Memory B cell (primary cell): ENCODE measurements around the gene TRPV5.

Experiments used
- ATAC-seq: fragments of 150-1000 bp; cut with Tn5 transposase; 2 replicates; pipeline ENCODE4 v1.10.0; 2021; ENCODE audit warnings: low read depth, mild to moderate bottlenecking, moderate library complexity
- DNase-seq, 2 donors: peaks; one replicate each; pipeline ENCODE4 v3.0.0; 2022; ENCODE audit warnings: low spot score in 2 of 2
- H3K27ac Mint-ChIP-seq: one replicate; pipeline ENCODE4 v1.8.0; 2022; ENCODE audit warnings: mild to moderate bottlenecking, moderate library complexity, mixed read lengths
- H3K27me3 Mint-ChIP-seq: one replicate; pipeline ENCODE4 v1.8.0; 2022; ENCODE audit warnings: mixed read lengths
- H3K36me3 Mint-ChIP-seq: one replicate; pipeline ENCODE4 v1.8.0; 2022; ENCODE audit warnings: mild to moderate bottlenecking, mixed read lengths
- H3K4me1 Mint-ChIP-seq: one replicate; pipeline ENCODE4 v1.8.0; 2022; ENCODE audit warnings: mixed read lengths
- H3K4me3 Mint-ChIP-seq: one replicate; pipeline ENCODE4 v1.8.0; 2022; ENCODE audit warnings: mild to moderate bottlenecking, moderate library complexity, mixed read lengths
- H3K9me3 Mint-ChIP-seq: one replicate; pipeline ENCODE4 v1.8.0; 2022; ENCODE audit warnings: mixed read lengths

The TRPV5 gene

GRCh38 chr7:142896151-142896550 is 37.4 kb downstream of the TRPV5 start:
- peaks cover 3% of the 10 kb centered on the region for H3K4me1 Mint-ChIP-seq
- H3K27ac Mint-ChIP-seq = no peak overlapping the region
- H3K4me3 Mint-ChIP-seq = no peak overlapping the region
- no peaks in the 10 kb centered on the region for H3K9me3 Mint-ChIP-seq
- no peaks in the 10 kb centered on the region for H3K36me3 Mint-ChIP-seq
- ATAC-seq = no peak
- DNase-seq = no peak
- H3K27me3 Mint-ChIP-seq = peaks cover 28% of the 10 kb centered on the region

GRCh38 chr7:142894985-142895593 is 38.5 kb downstream of the TRPV5 start:
- ATAC-seq (no peak), DNase-seq (no peak)
- Mint-ChIP-seq H3K4me3 (no peak overlapping the region), H3K4me1 (peaks cover 6% of the 10 kb centered on the region), H3K9me3 (no peaks in the 10 kb centered on the region), H3K27ac (no peak overlapping the region), H3K36me3 (no peaks in the 10 kb centered on the region), H3K27me3 (peaks cover 33% of the 10 kb centered on the region)

GRCh38 chr7:142894112-142894984 is 39.2 kb downstream of the TRPV5 start:
- Mint-ChIP-seq H3K4me1 (peaks cover 3% of the 10 kb centered on the region), H3K27ac (no peak overlapping the region), H3K36me3 (no peaks in the 10 kb centered on the region), H3K9me3 (no peaks in the 10 kb centered on the region), H3K4me3 (no peak overlapping the region), H3K27me3 (peaks cover 34% of the 10 kb centered on the region)
- DNase-seq (no peak), ATAC-seq (no peak)

GRCh38 chr7:142892951-142893350 is 40.6 kb downstream of the TRPV5 start:
- DNase-seq = no peak
- Mint-ChIP-seq H3K4me3 (no peak overlapping the region), H3K27ac (no peak overlapping the region), H3K36me3 (no peaks in the 10 kb centered on the region), H3K9me3 (no peaks in the 10 kb centered on the region), H3K27me3 (peaks cover 30% of the 10 kb centered on the region), H3K4me1 (peaks cover 3% of the 10 kb centered on the region)
- no peak for ATAC-seq

GRCh38 chr7:142891490-142892082 is 42.0 kb downstream of the TRPV5 start:
- H3K27ac Mint-ChIP-seq = no peak overlapping the region
- peaks cover 29% of the 10 kb centered on the region for H3K27me3 Mint-ChIP-seq
- no peak overlapping the region for H3K4me3 Mint-ChIP-seq

GRCh38 chr7:142890874-142891485 is 42.6 kb downstream of the TRPV5 start:
- H3K27ac Mint-ChIP-seq = no peak overlapping the region

More at GRCh38 chr7:142891490-142892082, 42.0 kb downstream of the TRPV5 start:
- Mint-ChIP-seq H3K4me1 (peaks cover 6% of the 10 kb centered on the region), H3K36me3 (no peaks in the 10 kb centered on the region), H3K9me3 (no peaks in the 10 kb centered on the region)
- DNase-seq (no peak), ATAC-seq (no peak)

GRCh38 chr7:142889816-142890215 is 43.7 kb downstream of the TRPV5 start:
- H3K9me3 Mint-ChIP-seq = no peaks in the 10 kb centered on the region
- peaks cover 23% of the 10 kb centered on the region for H3K27me3 Mint-ChIP-seq
- H3K36me3 Mint-ChIP-seq = no peaks in the 10 kb centered on the region
- H3K27ac Mint-ChIP-seq = no peak overlapping the region
- no peak overlapping the region for H3K4me3 Mint-ChIP-seq
- no peak for DNase-seq
- ATAC-seq = no peak
- H3K4me1 Mint-ChIP-seq = peaks cover 6% of the 10 kb centered on the region

More at GRCh38 chr7:142890874-142891485, 42.6 kb downstream of the TRPV5 start:
- no peaks in the 10 kb centered on the region for H3K36me3 Mint-ChIP-seq
- no peaks in the 10 kb centered on the region for H3K9me3 Mint-ChIP-seq
- H3K27me3 Mint-ChIP-seq = peaks cover 24% of the 10 kb centered on the region
- no peak for DNase-seq
- no peak overlapping the region for H3K4me3 Mint-ChIP-seq
- no peak for ATAC-seq
- H3K4me1 Mint-ChIP-seq = peaks cover 6% of the 10 kb centered on the region

GRCh38 chr7:142887282-142888015 is 46.1 kb downstream of the TRPV5 start:
- Mint-ChIP-seq H3K4me3 (no peak overlapping the region), H3K27ac (no peak overlapping the region), H3K9me3 (no peaks in the 10 kb centered on the region), H3K4me1 (peaks cover 6% of the 10 kb centered on the region), H3K27me3 (peaks cover 24% of the 10 kb centered on the region), H3K36me3 (no peaks in the 10 kb centered on the region)
- ATAC-seq = no peak
- DNase-seq = no peak

GRCh38 chr7:142886866-142887265 is 46.7 kb downstream of the TRPV5 start:
- Mint-ChIP-seq H3K9me3 (no peaks in the 10 kb centered on the region), H3K4me3 (no peak overlapping the region), H3K36me3 (no peaks in the 10 kb centered on the region), H3K27me3 (peaks cover 23% of the 10 kb centered on the region), H3K4me1 (peaks cover 6% of the 10 kb centered on the region), H3K27ac (no peak overlapping the region)
- ATAC-seq (no peak), DNase-seq (no peak)

- H3K27ac Mint-ChIP-seq = no peak within 1 kb of the TSS
- H3K4me3 Mint-ChIP-seq = no peak within 1 kb of the TSS
- no peaks in the 10 kb centered on the region for H3K9me3 Mint-ChIP-seq
- H3K36me3 Mint-ChIP-seq = no peaks in the 10 kb centered on the region
- no peak for DNase-seq
- H3K4me1 Mint-ChIP-seq = peaks cover 3% of the 10 kb centered on the region
- ATAC-seq = no peak
- peaks cover 15% of the 10 kb centered on the region for H3K27me3 Mint-ChIP-seq
Measured at GRCh38 chr7:142885311-142886230, 48.0 kb downstream of the TRPV5 start, which contains the start of gene TRPV6. TSS of gene TRPV6 (minus strand) at chr7:142885745.

- Mint-ChIP-seq H3K36me3 (no peaks in the 10 kb centered on the region), H3K27me3 (peaks cover 15% of the 10 kb centered on the region), H3K4me3 (no peak overlapping the region), H3K9me3 (no peaks in the 10 kb centered on the region), H3K27ac (no peak overlapping the region), H3K4me1 (peaks cover 3% of the 10 kb centered on the region)
- ATAC-seq (no peak), DNase-seq (no peak)
Measured at GRCh38 chr7:142884286-142884640, 49.3 kb downstream of the TRPV5 start.

- ATAC-seq (no peak), DNase-seq (no peak)
- H3K36me3 Mint-ChIP-seq = no peaks in the 10 kb centered on the region
- peaks cover 3% of the 10 kb centered on the region for H3K4me1 Mint-ChIP-seq
- no peak overlapping the region for H3K27ac Mint-ChIP-seq
- no peak overlapping the region for H3K4me3 Mint-ChIP-seq
- H3K9me3 Mint-ChIP-seq = no peaks in the 10 kb centered on the region
- peaks cover 15% of the 10 kb centered on the region for H3K27me3 Mint-ChIP-seq
Measured at GRCh38 chr7:142883571-142884285, 49.8 kb downstream of the TRPV5 start.
